Upper lobe of right lung (tissue), 1 donor: Measurements from ENCODE around the gene BCL11B. TPM values are rescaled to one million over a fixed set of nuclear protein-coding genes. Genes with fewer than 3 reads are reported as not detected.
"Not testable (repeated sequence)": the region's sequence is repeated elsewhere in the genome, so short reads cannot be mapped to it uniquely, and the experiment has no call there.

Experiments used
- ATAC-seq: fragments of 200-7000 bp; cut with Tn5 transposase; one replicate; pipeline ENCODE4 v1.9.1; 2020; ENCODE audit warnings: mild to moderate bottlenecking, moderate library complexity
- DNase-seq: peaks from one replicate; pipeline ENCODE4 v3.0.0-alpha.2; 2020
- H3K27ac ChIP-seq: fragments of 200-600 bp; one replicate; pipeline ENCODE4 v1.8.0; 2022
- H3K27me3 ChIP-seq: fragments of 200-600 bp; one replicate; pipeline ENCODE4 v1.8.0; 2022; ENCODE audit warnings: mild to moderate bottlenecking
- H3K36me3 ChIP-seq: fragments of 200-600 bp; one replicate; pipeline ENCODE4 v1.8.0; 2022
- H3K4me1 ChIP-seq: fragments of 200-600 bp; one replicate; pipeline ENCODE4 v1.8.0; 2022
- H3K4me3 ChIP-seq: fragments of 200-600 bp; one replicate; pipeline ENCODE4 v1.8.0; 2022; ENCODE audit warnings: mild to moderate bottlenecking
- H3K9me3 ChIP-seq: fragments of 200-600 bp; one replicate; pipeline ENCODE4 v1.8.0; 2022
- CTCF ChIP-seq: fragments of 200-600 bp; IDR thresholded peaks from one replicate; pipeline ENCODE4 v1.8.0; 2022; ENCODE audit warnings: antibody characterized with exemption
- intact Hi-C: fragments of 100-400 bp; cut with DNase I; formaldehyde crosslinking; loops from one replicate; pipeline ENCODE4 v1.11.0; 2022
- total RNA-seq: library from RNA; stranded (reverse); fragmentation: NEBNext Ultra II Directional; extraction: Animal tissue kit (Norgen Biotek cat#: 25700); gene quantifications from one replicate; pipeline ENCODE4 v1.2.1, GENCODE V29; 2021
- donor health status: DM: no; HTN: yes; CAD: no; lungs with severe emphysema.

Gene BCL11B
- total RNA-seq, 1 donor from 2014 or later, result 2.4 TPM

- peaks cover 26% of the 10 kb centered on the region for H3K27me3 ChIP-seq
- no peak for TF ChIP-seq CTCF
Measured at GRCh38 chr14:99230208-99231151, 41.5 kb downstream of the BCL11B start.

GRCh38 chr14:99229654-99230207, 42.3 kb downstream of the BCL11B start:
- intact Hi-C loops, result no loop called here
- no peak for TF ChIP-seq CTCF
- Histone ChIP-seq H3K27me3 (peaks cover 19% of the 10 kb centered on the region), H3K27ac (no peak overlapping the region), H3K36me3 (no peaks in the 10 kb centered on the region), H3K4me1 (no peaks in the 10 kb centered on the region), H3K9me3 (no peaks in the 10 kb centered on the region), H3K4me3 (no peak overlapping the region)
- DNase-seq (no peak), ATAC-seq (no peak)

More at GRCh38 chr14:99230208-99231151, 41.5 kb downstream of the BCL11B start:
- ATAC-seq, result peak; percentile 7
- no peaks in the 10 kb centered on the region for H3K4me1 ChIP-seq
- H3K9me3 ChIP-seq, result no peaks in the 10 kb centered on the region
- DNase-seq, result no peak
- intact Hi-C loops, result no loop called here
- no peak overlapping the region for H3K27ac ChIP-seq
- H3K36me3 ChIP-seq, result no peaks in the 10 kb centered on the region
- no peak overlapping the region for H3K4me3 ChIP-seq

GRCh38 chr14:99228760-99229159, 43.2 kb downstream of the BCL11B start:
- ATAC-seq, DNase-seq, H3K4me3 ChIP-seq, intact Hi-C loops, H3K4me1 ChIP-seq, H3K9me3 ChIP-seq, H3K27ac ChIP-seq, H3K36me3 ChIP-seq: not testable (repeated sequence)
- H3K27me3 ChIP-seq, result peaks cover 19% of the 10 kb centered on the region

- ATAC-seq (no peak), DNase-seq (no peak)
- Histone ChIP-seq H3K9me3 (no peaks in the 10 kb centered on the region), H3K27ac (no peak overlapping the region), H3K36me3 (no peaks in the 10 kb centered on the region), H3K4me3 (no peak overlapping the region), H3K4me1 (no peaks in the 10 kb centered on the region), H3K27me3 (peaks cover 9% of the 10 kb centered on the region)
- intact Hi-C loops, result no loop called here
- TF ChIP-seq CTCF, result no peak
Measured at GRCh38 chr14:99226687-99227086, 45.3 kb downstream of the BCL11B start.

GRCh38 chr14:99225436-99226203, 46.4 kb downstream of the BCL11B start:
- no peak for ATAC-seq

More at GRCh38 chr14:99225436-99226203, 46.4 kb downstream of the BCL11B start:
- H3K36me3 ChIP-seq, result no peaks in the 10 kb centered on the region
- intact Hi-C loops, result no loop called here
- no peak for TF ChIP-seq CTCF
- H3K4me3 ChIP-seq, result no peak overlapping the region
- DNase-seq, result no peak
- no peaks in the 10 kb centered on the region for H3K27me3 ChIP-seq
- no peaks in the 10 kb centered on the region for H3K9me3 ChIP-seq
- H3K4me1 ChIP-seq, result no peaks in the 10 kb centered on the region
- no peak overlapping the region for H3K27ac ChIP-seq
